GM12873 (cell line): ENCODE data around the gene NR1H3.

Source experiments
- CTCF ChIP-seq: IDR thresholded peaks from 2 replicates; pipeline ENCODE4 v1.5.1; 2012; ENCODE audit warnings: low read depth, mild to moderate bottlenecking, moderate library complexity, low read length, control low read depth; ENCODE audit not compliant: insufficient read depth; ENCODE audit errors: missing control alignments

NR1H3 gene

GRCh38 chr11:47256374-47256773 lies 1.4 kb upstream of the NR1H3 start:
- no peak for TF ChIP-seq CTCF

DNA sequence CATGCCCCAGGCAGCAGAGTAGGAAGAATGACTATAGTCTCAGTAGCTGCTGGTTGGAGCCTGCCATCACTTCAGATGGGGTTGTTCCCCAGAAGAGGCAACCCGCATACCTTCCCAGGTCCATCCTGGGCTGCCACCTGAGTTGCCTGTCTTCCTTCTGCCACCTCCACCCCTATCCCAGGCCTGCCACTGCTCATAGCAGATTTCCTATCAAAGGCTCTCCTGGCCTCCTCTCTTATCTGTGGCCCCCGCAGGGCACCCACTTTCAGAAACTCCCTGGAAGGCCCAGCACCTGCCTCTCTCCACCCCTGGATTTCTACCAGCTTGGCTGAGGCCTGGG lies 649 bp upstream of the NR1H3 start:
- no peak for TF ChIP-seq CTCF

DNA sequence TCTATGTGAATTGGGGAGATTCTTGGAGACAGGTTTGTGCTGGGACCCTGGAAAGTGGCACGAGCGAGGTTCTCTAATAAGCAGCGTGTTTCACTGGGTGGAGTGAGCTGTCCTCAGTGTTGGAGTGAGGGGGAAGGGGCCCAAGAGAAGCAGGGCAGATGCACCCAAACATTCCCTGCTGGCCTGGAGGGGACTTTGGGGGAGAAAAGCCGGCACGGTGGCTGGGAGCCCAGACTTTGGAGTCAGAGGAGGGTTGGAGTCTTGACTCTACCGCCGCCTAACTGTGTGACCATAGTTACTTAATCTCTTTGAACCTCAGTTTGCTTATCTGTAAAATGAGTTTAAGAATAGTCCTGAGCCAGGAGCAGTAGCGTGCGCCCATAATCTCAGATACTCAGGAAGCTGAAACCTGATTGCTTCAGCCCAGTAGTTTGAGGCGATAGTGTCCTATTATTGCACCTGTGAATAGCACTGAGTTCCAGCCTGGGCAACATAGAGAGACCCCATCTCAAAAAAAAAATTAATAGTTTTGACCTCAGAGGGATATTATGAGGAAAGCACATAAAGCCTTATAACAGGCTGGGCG lies 614 bp downstream of the NR1H3 start:
- no peak for TF ChIP-seq CTCF

DNA sequence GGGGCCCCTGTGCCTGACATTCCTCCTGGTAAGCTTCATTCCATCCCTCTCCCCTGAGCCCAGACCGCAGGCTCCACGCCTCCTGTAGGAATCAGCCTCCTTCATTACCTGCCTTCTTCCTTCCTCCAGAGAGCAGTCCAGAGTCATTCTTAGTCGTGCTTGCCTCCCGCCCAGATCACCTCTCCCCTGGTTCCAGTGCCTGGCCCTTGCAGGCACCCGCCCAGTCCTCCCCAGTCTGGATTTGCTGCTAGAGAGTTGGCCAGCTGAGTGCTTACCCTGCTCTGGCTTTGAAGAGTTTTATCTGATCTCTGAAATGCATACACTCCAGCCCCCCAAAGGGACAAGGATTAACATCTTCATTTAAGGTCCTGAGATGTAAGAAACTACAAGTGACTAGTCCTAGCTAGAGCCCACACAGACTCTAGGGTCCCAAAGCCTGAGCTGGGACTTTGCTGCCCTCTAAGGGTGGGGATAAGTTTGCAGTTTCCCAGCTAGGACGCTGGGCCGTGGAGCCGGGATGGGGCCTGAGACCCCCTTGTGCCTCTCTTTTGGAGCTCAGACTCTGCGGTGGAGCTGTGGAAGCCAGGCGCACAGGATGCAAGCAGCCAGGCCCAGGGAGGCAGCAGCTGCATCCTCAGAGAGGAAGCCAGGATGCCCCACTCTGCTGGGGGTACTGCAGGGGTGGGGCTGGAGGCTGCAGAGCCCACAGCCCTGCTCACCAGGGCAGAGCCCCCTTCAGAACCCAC lies 1.6 kb downstream of the NR1H3 start:
- TF ChIP-seq CTCF: peak; percentile 70

DNA sequence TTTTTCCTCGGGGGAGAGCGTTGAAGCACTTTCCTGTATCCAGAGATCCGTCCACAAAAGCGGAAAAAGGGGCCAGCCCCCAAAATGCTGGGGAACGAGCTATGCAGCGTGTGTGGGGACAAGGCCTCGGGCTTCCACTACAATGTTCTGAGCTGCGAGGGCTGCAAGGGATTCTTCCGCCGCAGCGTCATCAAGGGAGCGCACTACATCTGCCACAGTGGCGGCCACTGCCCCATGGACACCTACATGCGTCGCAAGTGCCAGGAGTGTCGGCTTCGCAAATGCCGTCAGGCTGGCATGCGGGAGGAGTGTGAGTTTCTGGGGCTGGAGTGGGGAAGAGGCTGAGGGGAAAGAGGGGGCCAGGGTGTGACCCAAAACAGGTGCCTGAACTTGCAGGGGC lies 2.6 kb downstream of the NR1H3 start:
- no peak for TF ChIP-seq CTCF

DNA sequence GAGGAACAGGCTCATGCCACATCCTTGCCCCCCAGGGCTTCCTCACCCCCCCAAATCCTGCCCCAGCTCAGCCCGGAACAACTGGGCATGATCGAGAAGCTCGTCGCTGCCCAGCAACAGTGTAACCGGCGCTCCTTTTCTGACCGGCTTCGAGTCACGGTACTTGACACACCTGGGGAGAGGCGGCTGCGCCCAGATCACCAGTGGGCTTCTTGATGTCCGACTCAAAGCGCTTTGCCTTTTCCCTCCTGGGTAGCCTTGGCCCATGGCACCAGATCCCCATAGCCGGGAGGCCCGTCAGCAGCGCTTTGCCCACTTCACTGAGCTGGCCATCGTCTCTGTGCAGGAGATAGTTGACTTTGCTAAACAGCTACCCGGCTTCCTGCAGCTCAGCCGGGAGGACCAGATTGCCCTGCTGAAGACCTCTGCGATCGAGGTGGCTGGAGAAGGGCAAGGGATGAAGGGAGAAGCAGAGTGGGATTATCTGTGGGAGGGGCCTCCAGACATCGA lies 3.5 kb downstream of the NR1H3 start:
- TF ChIP-seq CTCF: no peak

GRCh38 chr11:47264119-47264518 lies 6.3 kb downstream of the NR1H3 start:
- TF ChIP-seq CTCF: no peak
